ENCODE measurements around the gene RPL41. TPM values are rescaled to one million over a fixed set of nuclear protein-coding genes. Genes with fewer than 3 reads are reported as not detected.

The RPL41 gene
- total RNA-seq, 2 donors from 2014 or later: 923 to 1,490 TPM

GRCh38 chr12:56082382-56082781 is 34.1 kb upstream of the RPL41 start:
- H3K9me3 ChIP-seq: no peaks in the 10 kb centered on the region
- no peak overlapping the region for H3K27ac ChIP-seq
- no peak for TF ChIP-seq CTCF (IDR thresholded peaks at IDR 0.05)
- H3K27me3 ChIP-seq (replicated peaks; ENCODE audit: insufficient read depth): no peaks in the 10 kb centered on the region
- DNase-seq (ENCODE audit: low spot score) (no peak), ATAC-seq (ENCODE audit: insufficient number of reproducible peaks, low FRiP score, low read depth) (no peak)
- H3K4me1 ChIP-seq (ENCODE audit: control insufficient read depth in 1 of 2, low read depth in 2 of 2): peaks cover 5 to 21% of the 10 kb centered on the region in 2 donors
- no peaks in the 10 kb centered on the region for H3K36me3 ChIP-seq
- H3K4me3 ChIP-seq: no peak overlapping the region

- no peak for DNase-seq (ENCODE audit: low spot score)
- Histone ChIP-seq H3K4me3 (no peak overlapping the region), H3K4me1 (ENCODE audit: control insufficient read depth in 1 of 2, low read depth in 2 of 2) (peaks cover 5 to 21% of the 10 kb centered on the region in 2 donors), H3K27ac (no peak overlapping the region), H3K9me3 (no peaks in the 10 kb centered on the region), H3K27me3 (replicated peaks; ENCODE audit: insufficient read depth) (no peaks in the 10 kb centered on the region), H3K36me3 (no peaks in the 10 kb centered on the region)
- no peak for ATAC-seq (ENCODE audit: insufficient number of reproducible peaks, low FRiP score, low read depth)
- TF ChIP-seq CTCF (IDR thresholded peaks at IDR 0.05): no peak
These were observed 33.5 kb upstream of the RPL41 start for GRCh38 chr12:56082967-56083366.

GRCh38 chr12:56084958-56085543 is 31.4 kb upstream of the RPL41 start:
- no peak for DNase-seq (ENCODE audit: low spot score)
- H3K36me3 ChIP-seq: no peaks in the 10 kb centered on the region
- peaks cover 4 to 6% of the 10 kb centered on the region in 2 donors for H3K4me1 ChIP-seq (ENCODE audit: control insufficient read depth in 1 of 2, low read depth in 2 of 2)
- H3K9me3 ChIP-seq: no peaks in the 10 kb centered on the region
- no peak overlapping the region for H3K4me3 ChIP-seq
- H3K27me3 ChIP-seq (replicated peaks; ENCODE audit: insufficient read depth): no peaks in the 10 kb centered on the region
- H3K27ac ChIP-seq: no peak overlapping the region
- TF ChIP-seq CTCF (IDR thresholded peaks at IDR 0.05): no peak
- ATAC-seq (ENCODE audit: insufficient number of reproducible peaks, low FRiP score, low read depth): no peak

- no peaks in the 10 kb centered on the region for H3K27me3 ChIP-seq (replicated peaks; ENCODE audit: insufficient read depth)
- H3K4me3 ChIP-seq: no peak overlapping the region
- DNase-seq (ENCODE audit: low spot score) (no peak), ATAC-seq (ENCODE audit: insufficient number of reproducible peaks, low FRiP score, low read depth) (no peak)
- no peaks in the 10 kb centered on the region for H3K36me3 ChIP-seq
- TF ChIP-seq CTCF (IDR thresholded peaks at IDR 0.05): no peak
- no peaks in the 10 kb centered on the region for H3K9me3 ChIP-seq
- no peak overlapping the region for H3K27ac ChIP-seq
- no peaks in the 10 kb centered on the region for H3K4me1 ChIP-seq (ENCODE audit: control insufficient read depth in 1 of 2, low read depth in 2 of 2)
These were observed 30.3 kb upstream of the RPL41 start for GRCh38 chr12:56086096-56086495.

- no peaks in the 10 kb centered on the region for H3K4me1 ChIP-seq (ENCODE audit: control insufficient read depth in 1 of 2, low read depth in 2 of 2)
- ATAC-seq (ENCODE audit: insufficient number of reproducible peaks, low FRiP score, low read depth): no peak
- no peak for TF ChIP-seq CTCF (IDR thresholded peaks at IDR 0.05)
These were observed 29.8 kb upstream of the RPL41 start for GRCh38 chr12:56086608-56087007.

More at GRCh38 chr12:56086608-56087007, 29.8 kb upstream of the RPL41 start:
- DNase-seq (ENCODE audit: low spot score): no peak
- Histone ChIP-seq H3K9me3 (no peaks in the 10 kb centered on the region), H3K27ac (no peak overlapping the region), H3K36me3 (no peaks in the 10 kb centered on the region), H3K4me3 (no peak overlapping the region), H3K27me3 (replicated peaks; ENCODE audit: insufficient read depth) (no peaks in the 10 kb centered on the region)
